MM.1S (cell line): ENCODE results near the gene NCOA1.

ENCODE experiments used
- DNase-seq: peaks from one replicate; pipeline ENCODE4 v3.0.0-alpha.2; 2015
- H2AFZ ChIP-seq: fragments of 300-600 bp; sonication (generic); 2 replicates; pipeline ENCODE4 v1.6.0; 2016; ENCODE audit warnings: antibody characterized with exemption, low read length
- H3F3A ChIP-seq: fragments of 300-600 bp; sonication (generic); 2 replicates; pipeline ENCODE4 v1.6.1; 2016; ENCODE audit warnings: mild to moderate bottlenecking, antibody characterized with exemption, low read length, moderate library complexity, mixed read lengths; ENCODE audit not compliant: insufficient read depth
- H3K27ac ChIP-seq: fragments of 300-600 bp; sonication (generic); 2 replicates; pipeline ENCODE4 v1.5.1; 2016; ENCODE audit warnings: mild to moderate bottlenecking, low read length
- H3K27me3 ChIP-seq: fragments of 300-600 bp; sonication (generic); replicated peaks from 2 replicates; pipeline ENCODE4 v1.6.0; 2016; ENCODE audit warnings: low read length; ENCODE audit not compliant: insufficient read depth
- H3K36me3 ChIP-seq: fragments of 300-600 bp; sonication (generic); replicated peaks from 2 replicates; pipeline ENCODE4 v1.6.1; 2016; ENCODE audit warnings: mild to moderate bottlenecking, low read length, mixed read lengths; ENCODE audit not compliant: insufficient read depth
- H3K4me1 ChIP-seq: fragments of 300-600 bp; sonication (generic); 2 replicates; pipeline ENCODE4 v1.6.1; 2016; ENCODE audit warnings: low read length, mixed read lengths
- H3K4me2 ChIP-seq: fragments of 300-600 bp; sonication (generic); 2 replicates; pipeline ENCODE4 v1.6.0; 2016; ENCODE audit warnings: low read depth, low read length
- H3K4me3 ChIP-seq: fragments of 300-600 bp; sonication (generic); 2 replicates; pipeline ENCODE4 v1.5.1; 2016; ENCODE audit warnings: low read length, mixed read lengths
- H3K79me2 ChIP-seq: fragments of 300-600 bp; sonication (generic); 2 replicates; pipeline ENCODE4 v1.6.1; 2016; ENCODE audit warnings: mixed run types, low read length, mixed read lengths
- H3K9ac ChIP-seq: fragments of 300-600 bp; sonication (generic); 2 replicates; pipeline ENCODE4 v1.6.1; 2016; ENCODE audit warnings: low read length, mixed read lengths
- H3K9me2 ChIP-seq: fragments of 300-600 bp; sonication (generic); replicated peaks from 2 replicates; pipeline ENCODE4 v1.6.1; 2016; ENCODE audit warnings: mild to moderate bottlenecking, low read length, mixed read lengths; ENCODE audit not compliant: insufficient read depth
- H3K9me3 ChIP-seq: fragments of 300-600 bp; sonication (generic); replicated peaks from 2 replicates; pipeline ENCODE4 v1.6.1; 2016; ENCODE audit warnings: mild to moderate bottlenecking, low read length, mixed read lengths; ENCODE audit not compliant: insufficient read depth
- H4K20me1 ChIP-seq: fragments of 300-600 bp; sonication (generic); 2 replicates; pipeline ENCODE4 v1.6.1; 2016; ENCODE audit warnings: mild to moderate bottlenecking, low read length, moderate library complexity, mixed read lengths; ENCODE audit not compliant: insufficient read depth
- CTCF ChIP-seq: fragments of 300-600 bp; sonication (generic); IDR thresholded peaks from 2 replicates; pipeline ENCODE4 v1.5.1; 2016; ENCODE audit warnings: antibody characterized with exemption, low read length, mixed read lengths
- EZH2 ChIP-seq: fragments of 300-600 bp; sonication (generic); optimal IDR thresholded peaks from 2 replicates; pipeline ENCODE3; 2017; ENCODE audit warnings: low read depth, mild to moderate bottlenecking, antibody characterized with exemption, low read length, mixed read lengths
- EZH2phosphoT487 ChIP-seq: fragments of 300-600 bp; sonication (generic); IDR thresholded peaks from 2 replicates; pipeline ENCODE4 v1.6.1; 2018; ENCODE audit warnings: antibody characterized with exemption, low read length

NCOA1 gene

GRCh38 chr2:24618144-24618543 lies 127.1 kb downstream of the NCOA1 start:
- no peaks in the 10 kb centered on the region for H3K36me3 ChIP-seq
- no peaks in the 10 kb centered on the region for H4K20me1 ChIP-seq
- no peaks in the 10 kb centered on the region for H3K9me3 ChIP-seq
- H3K4me2 ChIP-seq, result no peak overlapping the region
- no peak overlapping the region for H2AFZ ChIP-seq
- H3K9me2 ChIP-seq, result no peaks in the 10 kb centered on the region
- H3K79me2 ChIP-seq, result no peaks in the 10 kb centered on the region
- 0 out of 2 replicates have a peak, but pooled peaks cover 3% of the 10 kb centered on the region for H3K4me1 ChIP-seq
- no peak overlapping the region for H3K27ac ChIP-seq
- H3F3A ChIP-seq, result no peaks in the 10 kb centered on the region
- no peak for TF ChIP-seq EZH2
- no peak for TF ChIP-seq CTCF
- TF ChIP-seq EZH2phosphoT487, result no peak
- no peak for DNase-seq
- H3K9ac ChIP-seq, result no peak overlapping the region
- no peak overlapping the region for H3K4me3 ChIP-seq
- H3K27me3 ChIP-seq, result no peaks in the 10 kb centered on the region

- Histone ChIP-seq H3K27ac (no peak overlapping the region), H3K4me2 (no peak overlapping the region), H4K20me1 (no peaks in the 10 kb centered on the region), H2AFZ (no peak overlapping the region), H3K27me3 (no peaks in the 10 kb centered on the region), H3K36me3 (no peaks in the 10 kb centered on the region), H3K9me2 (no peaks in the 10 kb centered on the region), H3F3A (no peaks in the 10 kb centered on the region), H3K9ac (no peak overlapping the region), H3K4me1 (no peaks in the 10 kb centered on the region), H3K79me2 (no peaks in the 10 kb centered on the region), H3K4me3 (no peak overlapping the region), H3K9me3 (no peaks in the 10 kb centered on the region)
- no peak for DNase-seq
- TF ChIP-seq EZH2 (no peak), CTCF (no peak), EZH2phosphoT487 (no peak)
Measured at GRCh38 chr2:24618680-24619079, 127.6 kb downstream of the NCOA1 start.

- DNase-seq, result no peak
- H3K9me2 ChIP-seq, result no peaks in the 10 kb centered on the region
- no peaks in the 10 kb centered on the region for H3K79me2 ChIP-seq
- no peak overlapping the region for H3K27ac ChIP-seq
- TF ChIP-seq EZH2 (no peak), CTCF (no peak), EZH2phosphoT487 (no peak)
- H3K4me1 ChIP-seq, result no peaks in the 10 kb centered on the region
- H3F3A ChIP-seq, result no peaks in the 10 kb centered on the region
- no peaks in the 10 kb centered on the region for H3K36me3 ChIP-seq
- no peaks in the 10 kb centered on the region for H4K20me1 ChIP-seq
- H2AFZ ChIP-seq, result no peak overlapping the region
- H3K9me3 ChIP-seq, result no peaks in the 10 kb centered on the region
- no peaks in the 10 kb centered on the region for H3K27me3 ChIP-seq
- H3K4me2 ChIP-seq, result no peak overlapping the region
- H3K9ac ChIP-seq, result no peak overlapping the region
- H3K4me3 ChIP-seq, result no peak overlapping the region
Measured at GRCh38 chr2:24620936-24621335, 129.9 kb downstream of the NCOA1 start.
